Measurements from ENCODE around the gene GFOD2. TPM values are rescaled to one million over a fixed set of nuclear protein-coding genes. Genes with fewer than 3 reads are reported as not detected.
"Not testable (repeated sequence)": the region's sequence is repeated elsewhere in the genome, so short reads cannot be mapped to it uniquely, and the experiment has no call there.

Gene GFOD2
- total RNA-seq = 10 to 100 TPM; 12.5 to 14.2 TPM

GRCh38 chr16:67719048-67719777 is at the start of gene GFOD2:
Gene GFOD2, minus strand, starts transcription at chr16:67719316. Its CDS starts 33,601 bp downstream, at chr16:67685715.
- POLR2A ChIA-PET = interaction anchor here (0.6 to 2.7 kb wide), 16 partner anchors 8 to 216 kb away, joined by 3 to 21 read pairs (median 4); partner anchors contain the start of genes ACD, C16orf86, CARMIL2 and CTCF
- H3K36me3 Mint-ChIP-seq = peaks cover 1% of the 10 kb centered on the region
- H3K27me3 Mint-ChIP-seq = no peaks in the 10 kb centered on the region
- peak; percentile 97 for ATAC-seq (ENCODE audit: low read depth)
- peak; percentile 99 for DNase-seq
- peaks cover 35% of the 10 kb centered on the region for H3K4me1 Mint-ChIP-seq
- peak within 1 kb of the TSS; percentile 94 for H3K4me3 Mint-ChIP-seq
- H3K27ac Mint-ChIP-seq = peak within 1 kb of the TSS; percentile 97
- no peaks in the 10 kb centered on the region for H3K9me3 Mint-ChIP-seq

GRCh38 chr16:67767953-67768352 is 48.8 kb upstream of the GFOD2 start:
- Mint-ChIP-seq H3K27me3 (no peaks in the 10 kb centered on the region), H3K36me3 (peaks cover 18% of the 10 kb centered on the region), H3K27ac (no peak overlapping the region), H3K4me1 (peaks cover 3% of the 10 kb centered on the region), H3K4me3 (no peak overlapping the region), H3K9me3 (no peaks in the 10 kb centered on the region)
- DNase-seq (no peak), ATAC-seq (ENCODE audit: low read depth) (no peak)
- POLR2A ChIA-PET = no interaction called here

GRCh38 chr16:67766291-67766690 is 47.2 kb upstream of the GFOD2 start:
- no peak for ATAC-seq (ENCODE audit: low read depth)
- no peak overlapping the region for H3K27ac Mint-ChIP-seq
- H3K4me1 Mint-ChIP-seq = peaks cover 8% of the 10 kb centered on the region
- H3K9me3 Mint-ChIP-seq = no peaks in the 10 kb centered on the region
- no peak overlapping the region for H3K4me3 Mint-ChIP-seq
- peaks cover 7% of the 10 kb centered on the region for H3K36me3 Mint-ChIP-seq
- no peak for DNase-seq
- no peaks in the 10 kb centered on the region for H3K27me3 Mint-ChIP-seq
- POLR2A ChIA-PET = no interaction called here

GRCh38 chr16:67764158-67764667 is 45.1 kb upstream of the GFOD2 start:
- no peak overlapping the region for H3K4me3 Mint-ChIP-seq
- POLR2A ChIA-PET = no interaction called here
- H3K4me1 Mint-ChIP-seq = peaks cover 18% of the 10 kb centered on the region
- no peak overlapping the region for H3K27ac Mint-ChIP-seq
- no peak for DNase-seq
- H3K36me3 Mint-ChIP-seq = peaks cover 10% of the 10 kb centered on the region
- ATAC-seq (ENCODE audit: low read depth) = no peak
- no peaks in the 10 kb centered on the region for H3K9me3 Mint-ChIP-seq
- H3K27me3 Mint-ChIP-seq = no peaks in the 10 kb centered on the region

- ATAC-seq (ENCODE audit: low read depth) (peak; percentile 14), DNase-seq (no peak)
- Mint-ChIP-seq H3K4me3 (no peak overlapping the region), H3K27me3 (no peaks in the 10 kb centered on the region), H3K9me3 (no peaks in the 10 kb centered on the region), H3K36me3 (peaks cover 10% of the 10 kb centered on the region), H3K27ac (peak overlapping the region; percentile 7), H3K4me1 (peaks cover 18% of the 10 kb centered on the region)
- POLR2A ChIA-PET = interaction anchor here (0.8 kb wide), 1 partner anchor 14 kb away, joined by 6 read pairs; no protein-coding TSS in a partner anchor
Observed at GRCh38 chr16:67763066-67763465, 44.0 kb upstream of the GFOD2 start.

- ATAC-seq (ENCODE audit: low read depth) (no peak), DNase-seq (no peak)
- H3K27ac Mint-ChIP-seq = no peak overlapping the region
- H3K4me1 Mint-ChIP-seq = peaks cover 18% of the 10 kb centered on the region
- H3K36me3 Mint-ChIP-seq = peaks cover 10% of the 10 kb centered on the region
- POLR2A ChIA-PET = interaction anchor here (0.8 kb wide), 1 partner anchor 14 kb away, joined by 6 read pairs; no protein-coding TSS in a partner anchor
- no peaks in the 10 kb centered on the region for H3K9me3 Mint-ChIP-seq
- no peak overlapping the region for H3K4me3 Mint-ChIP-seq
- no peaks in the 10 kb centered on the region for H3K27me3 Mint-ChIP-seq
Observed at GRCh38 chr16:67762385-67762784, 43.3 kb upstream of the GFOD2 start.

GRCh38 chr16:67761924-67762323 is 42.8 kb upstream of the GFOD2 start:
- Mint-ChIP-seq H3K36me3 (peaks cover 10% of the 10 kb centered on the region), H3K9me3 (no peaks in the 10 kb centered on the region), H3K27ac (no peak overlapping the region), H3K4me1 (peaks cover 18% of the 10 kb centered on the region), H3K27me3 (no peaks in the 10 kb centered on the region), H3K4me3 (no peak overlapping the region)
- ATAC-seq (ENCODE audit: low read depth) = no peak
- DNase-seq = no peak
- POLR2A ChIA-PET = no interaction called here

GRCh38 chr16:67760956-67761230 is 41.8 kb upstream of the GFOD2 start:
- POLR2A ChIA-PET = interaction anchor here (0.6 kb wide), 1 partner anchor 194 kb away, joined by 7 read pairs; no protein-coding TSS in a partner anchor
- DNase-seq = no peak
- H3K4me1 Mint-ChIP-seq = peaks cover 18% of the 10 kb centered on the region
- H3K9me3 Mint-ChIP-seq = no peaks in the 10 kb centered on the region
- H3K36me3 Mint-ChIP-seq = peaks cover 6% of the 10 kb centered on the region
- ATAC-seq (ENCODE audit: low read depth) = no peak
- H3K27me3 Mint-ChIP-seq = no peaks in the 10 kb centered on the region
- H3K27ac Mint-ChIP-seq = peak overlapping the region; percentile 56
- no peak overlapping the region for H3K4me3 Mint-ChIP-seq

- H3K27me3 Mint-ChIP-seq = no peaks in the 10 kb centered on the region
Observed at GRCh38 chr16:67760206-67760955, 41.3 kb upstream of the GFOD2 start.

GRCh38 chr16:67758966-67759365 is 39.9 kb upstream of the GFOD2 start:
- Mint-ChIP-seq H3K27ac (no peak overlapping the region), H3K27me3 (no peaks in the 10 kb centered on the region), H3K9me3 (no peaks in the 10 kb centered on the region), H3K4me1 (peaks cover 18% of the 10 kb centered on the region), H3K36me3 (peaks cover 8% of the 10 kb centered on the region), H3K4me3 (no peak overlapping the region)
- DNase-seq = no peak
- ATAC-seq (ENCODE audit: low read depth) = no peak
- POLR2A ChIA-PET = no interaction called here

More at GRCh38 chr16:67760206-67760955, 41.3 kb upstream of the GFOD2 start:
- no peak for DNase-seq
- ATAC-seq (ENCODE audit: low read depth) = peak; percentile 59
- POLR2A ChIA-PET = interaction anchor here (0.6 kb wide), 1 partner anchor 194 kb away, joined by 7 read pairs; no protein-coding TSS in a partner anchor
- Mint-ChIP-seq H3K4me3 (no peak overlapping the region), H3K4me1 (peaks cover 18% of the 10 kb centered on the region), H3K9me3 (no peaks in the 10 kb centered on the region), H3K36me3 (peaks cover 6% of the 10 kb centered on the region), H3K27ac (peak overlapping the region; percentile 56)

- POLR2A ChIA-PET = interaction anchor here (0.6 kb wide), 1 partner anchor 48 kb away, joined by 3 read pairs; the partner anchor contains the start of genes RANBP10 and TSNAXIP1
- no peaks in the 10 kb centered on the region for H3K9me3 Mint-ChIP-seq
- no peak for ATAC-seq (ENCODE audit: low read depth)
- no peak for DNase-seq
- no peaks in the 10 kb centered on the region for H3K27me3 Mint-ChIP-seq
- no peak overlapping the region for H3K27ac Mint-ChIP-seq
- no peak overlapping the region for H3K4me3 Mint-ChIP-seq
- peaks cover 17% of the 10 kb centered on the region for H3K4me1 Mint-ChIP-seq
- peaks cover 10% of the 10 kb centered on the region for H3K36me3 Mint-ChIP-seq
Observed at GRCh38 chr16:67758006-67758405, 38.9 kb upstream of the GFOD2 start.

- no peak overlapping the region for H3K4me3 Mint-ChIP-seq
- POLR2A ChIA-PET = no interaction called here
- no peaks in the 10 kb centered on the region for H3K27me3 Mint-ChIP-seq
- no peaks in the 10 kb centered on the region for H3K4me1 Mint-ChIP-seq
- H3K9me3 Mint-ChIP-seq = no peaks in the 10 kb centered on the region
- DNase-seq (no peak), ATAC-seq (ENCODE audit: low read depth) (no peak)
- H3K36me3 Mint-ChIP-seq = peaks cover 4% of the 10 kb centered on the region
- no peak overlapping the region for H3K27ac Mint-ChIP-seq
Observed at GRCh38 chr16:67752641-67753040, 33.5 kb upstream of the GFOD2 start.

GRCh38 chr16:67751331-67751730 is 32.2 kb upstream of the GFOD2 start:
- H3K27me3 Mint-ChIP-seq; ATAC-seq (ENCODE audit: low read depth); H3K36me3 Mint-ChIP-seq; H3K9me3 Mint-ChIP-seq; H3K4me1 Mint-ChIP-seq; DNase-seq; H3K27ac Mint-ChIP-seq; POLR2A ChIA-PET; H3K4me3 Mint-ChIP-seq: not testable (repeated sequence)

Data from activated naive CD8-positive, alpha-beta T cell treated with anti-CD3 and anti-CD28 coated beads, Interleukin-2, amount 10 ng/mL, durations not matched to agents 7 days and 5 days (primary cell).